Natural killer cell treated with Interleukin-12 subunit alpha and Interleukin-12 subunit beta and Interleukin-15 and Interleukin-18, amount 100 ng/mL, for 72 hours (primary cell): ENCODE data around the gene UQCR10. TPM values are rescaled to one million over a fixed set of nuclear protein-coding genes. Genes with fewer than 3 reads are reported as not detected.
A peak's percentile ranks its signal among the peaks of the same experiment; 100 is the strongest.
"Not testable (repeated sequence)": the region's sequence is repeated elsewhere in the genome, so short reads cannot be mapped to it uniquely, and the experiment has no call there.

Experiments used
- ATAC-seq, 2 donors: fragments of 150-1000 bp; cut with Tn5 transposase in 1 of 2; sonication (Bioruptor Pico), chemical (Tn5 transposase) in 1 of 2; 2 replicates each; pipeline ENCODE4 v1.10.0; 2021
- DNase-seq: peaks from one replicate; pipeline ENCODE4 v3.0.0; 2022; ENCODE audit warnings: low spot score
- H3K27ac Mint-ChIP-seq, 2 donors: 1 replicate in 1 of 2; 2 replicates in 1 of 2; pipeline ENCODE4 v1.8.0; 2022; ENCODE audit warnings: mixed read lengths in 2 of 2, mild to moderate bottlenecking in 1 of 2, moderate library complexity in 1 of 2
- H3K27me3 Mint-ChIP-seq, 2 donors: 1 replicate in 1 of 2; 2 replicates in 1 of 2; pipeline ENCODE4 v1.8.0; 2022; ENCODE audit warnings: mixed read lengths in 2 of 2
- H3K36me3 Mint-ChIP-seq: one replicate; pipeline ENCODE4 v1.8.0; 2022; ENCODE audit warnings: mixed read lengths
- H3K4me1 Mint-ChIP-seq, 2 donors: 1 replicate in 1 of 2; 2 replicates in 1 of 2; pipeline ENCODE4 v1.8.0; 2022; ENCODE audit warnings: low read depth in 2 of 2, mixed read lengths in 2 of 2, mild to moderate bottlenecking in 1 of 2
- H3K4me3 Mint-ChIP-seq: one replicate; pipeline ENCODE4 v1.8.0; 2022; ENCODE audit warnings: mixed read lengths
- H3K9me3 Mint-ChIP-seq: 2 replicates; pipeline ENCODE4 v1.8.0; 2022; ENCODE audit warnings: mixed read lengths
- total RNA-seq, 2 donors: library from RNA; stranded (reverse); gene quantifications; one replicate each; pipeline ENCODE4 v1.2.3, GENCODE V29; 2022

The UQCR10 gene
- total RNA-seq, 2 donors from 2014 or later = 59.1 to 86.2 TPM

GRCh38 chr22:29747832-29748231 is 19.3 kb upstream of the UQCR10 start:
- H3K36me3 Mint-ChIP-seq = peaks cover 4% of the 10 kb centered on the region
- ATAC-seq (no peak), DNase-seq (no peak)
- H3K9me3 Mint-ChIP-seq = no peaks in the 10 kb centered on the region
- H3K27ac Mint-ChIP-seq = no peak overlapping the region
- H3K4me1 Mint-ChIP-seq = peaks cover 24 to 30% of the 10 kb centered on the region in 2 donors
- H3K4me3 Mint-ChIP-seq = no peak overlapping the region
- H3K27me3 Mint-ChIP-seq = no peaks in the 10 kb centered on the region

- Mint-ChIP-seq H3K36me3 (peaks cover 4% of the 10 kb centered on the region), H3K4me1 (peaks cover 24 to 30% of the 10 kb centered on the region in 2 donors), H3K27ac (no peak overlapping the region), H3K9me3 (no peaks in the 10 kb centered on the region), H3K27me3 (no peaks in the 10 kb centered on the region), H3K4me3 (no peak overlapping the region)
- DNase-seq = no peak
- no peak for ATAC-seq
Observed at GRCh38 chr22:29748248-29748893, 18.8 kb upstream of the UQCR10 start.

- H3K36me3 Mint-ChIP-seq = peaks cover 4% of the 10 kb centered on the region
- H3K27ac Mint-ChIP-seq = peak overlapping the region; percentile 81 to 95
- H3K9me3 Mint-ChIP-seq = no peaks in the 10 kb centered on the region
- peaks cover 24 to 30% of the 10 kb centered on the region in 2 donors for H3K4me1 Mint-ChIP-seq
- H3K4me3 Mint-ChIP-seq = no peak overlapping the region
- no peaks in the 10 kb centered on the region for H3K27me3 Mint-ChIP-seq
- DNase-seq (no peak), ATAC-seq (no peak)
Observed at GRCh38 chr22:29750029-29750428, 17.1 kb upstream of the UQCR10 start.

- peak; percentile 76 for DNase-seq
- H3K4me3 Mint-ChIP-seq = no peak overlapping the region
- peak; percentile 88 to 89 for ATAC-seq
- no peaks in the 10 kb centered on the region for H3K9me3 Mint-ChIP-seq
- H3K27ac Mint-ChIP-seq = peak overlapping the region; percentile 81 to 95
- H3K36me3 Mint-ChIP-seq = no peaks in the 10 kb centered on the region
- peaks cover 24 to 30% of the 10 kb centered on the region in 2 donors for H3K4me1 Mint-ChIP-seq
- no peaks in the 10 kb centered on the region for H3K27me3 Mint-ChIP-seq
Observed at GRCh38 chr22:29750559-29751538, 16.3 kb upstream of the UQCR10 start.

- no peak for ATAC-seq
- no peak overlapping the region for H3K4me3 Mint-ChIP-seq
- peak overlapping the region; percentile 81 to 95 for H3K27ac Mint-ChIP-seq
- no peak for DNase-seq
- H3K9me3 Mint-ChIP-seq = no peaks in the 10 kb centered on the region
- H3K27me3 Mint-ChIP-seq = no peaks in the 10 kb centered on the region
- H3K36me3 Mint-ChIP-seq = no peaks in the 10 kb centered on the region
- H3K4me1 Mint-ChIP-seq = peaks cover 24 to 30% of the 10 kb centered on the region in 2 donors
Observed at GRCh38 chr22:29751669-29752068, 15.5 kb upstream of the UQCR10 start.

GRCh38 chr22:29753808-29754657 is 13.1 kb upstream of the UQCR10 start:
- Mint-ChIP-seq H3K27ac (peak overlapping the region in 1 of 2 donors; percentile 95), H3K4me1 (peaks cover 24 to 27% of the 10 kb centered on the region in 2 donors), H3K4me3 (no peak overlapping the region), H3K27me3 (no peaks in the 10 kb centered on the region), H3K9me3 (no peaks in the 10 kb centered on the region), H3K36me3 (no peaks in the 10 kb centered on the region)
- DNase-seq (no peak), ATAC-seq (no peak)

GRCh38 chr22:29754658-29755395 is 12.3 kb upstream of the UQCR10 start:
- DNase-seq, ATAC-seq, H3K36me3 Mint-ChIP-seq, H3K27ac Mint-ChIP-seq, H3K9me3 Mint-ChIP-seq, H3K27me3 Mint-ChIP-seq, H3K4me3 Mint-ChIP-seq: not testable (repeated sequence)
- peaks cover 23 to 24% of the 10 kb centered on the region in 2 donors for H3K4me1 Mint-ChIP-seq

GRCh38 chr22:29755889-29756288 is 11.3 kb upstream of the UQCR10 start:
- no peaks in the 10 kb centered on the region for H3K9me3 Mint-ChIP-seq
- H3K4me1 Mint-ChIP-seq = peaks cover 13 to 14% of the 10 kb centered on the region in 2 donors
- no peak overlapping the region for H3K4me3 Mint-ChIP-seq
- DNase-seq (no peak), ATAC-seq (no peak)
- H3K27ac Mint-ChIP-seq = no peak overlapping the region
- H3K27me3 Mint-ChIP-seq = no peaks in the 10 kb centered on the region
- H3K36me3 Mint-ChIP-seq = no peaks in the 10 kb centered on the region

GRCh38 chr22:29756341-29756740 is 10.8 kb upstream of the UQCR10 start:
- no peak for ATAC-seq
- no peaks in the 10 kb centered on the region for H3K27me3 Mint-ChIP-seq

GRCh38 chr22:29757096-29757495 is 10.1 kb upstream of the UQCR10 start:
- peaks cover 3% of the 10 kb centered on the region in 2 donors for H3K4me1 Mint-ChIP-seq
- no peak overlapping the region for H3K27ac Mint-ChIP-seq
- no peak overlapping the region for H3K4me3 Mint-ChIP-seq
- H3K36me3 Mint-ChIP-seq = no peaks in the 10 kb centered on the region
- ATAC-seq (no peak), DNase-seq (no peak)
- no peaks in the 10 kb centered on the region for H3K9me3 Mint-ChIP-seq
- H3K27me3 Mint-ChIP-seq = no peaks in the 10 kb centered on the region

More at GRCh38 chr22:29756341-29756740, 10.8 kb upstream of the UQCR10 start:
- Mint-ChIP-seq H3K9me3 (no peaks in the 10 kb centered on the region), H3K27ac (no peak overlapping the region), H3K4me3 (no peak overlapping the region), H3K4me1 (peaks cover 9% of the 10 kb centered on the region in 2 donors), H3K36me3 (no peaks in the 10 kb centered on the region)
- no peak for DNase-seq

- no peak for DNase-seq
- no peak overlapping the region for H3K27ac Mint-ChIP-seq
- no peak for ATAC-seq
- no peaks in the 10 kb centered on the region for H3K36me3 Mint-ChIP-seq
- no peaks in the 10 kb centered on the region for H3K27me3 Mint-ChIP-seq
- peaks cover 0 to 3% of the 10 kb centered on the region in 2 donors for H3K4me1 Mint-ChIP-seq
- H3K9me3 Mint-ChIP-seq = no peaks in the 10 kb centered on the region
- H3K4me3 Mint-ChIP-seq = no peak overlapping the region
Observed at GRCh38 chr22:29758068-29758622, 9.0 kb upstream of the UQCR10 start.

- Mint-ChIP-seq H3K9me3 (no peaks in the 10 kb centered on the region), H3K27me3 (no peaks in the 10 kb centered on the region), H3K27ac (no peak overlapping the region), H3K36me3 (no peaks in the 10 kb centered on the region), H3K4me3 (no peak overlapping the region), H3K4me1 (peaks cover 0 to 3% of the 10 kb centered on the region in 2 donors)
- ATAC-seq (no peak), DNase-seq (no peak)
Observed at GRCh38 chr22:29758959-29759358, 8.2 kb upstream of the UQCR10 start.

GRCh38 chr22:29762263-29762662 is 4.9 kb upstream of the UQCR10 start:
- ATAC-seq (no peak), DNase-seq (no peak)
- Mint-ChIP-seq H3K27me3 (no peaks in the 10 kb centered on the region), H3K9me3 (no peaks in the 10 kb centered on the region), H3K36me3 (no peaks in the 10 kb centered on the region), H3K4me3 (no peak overlapping the region), H3K27ac (no peak overlapping the region), H3K4me1 (peaks cover 13 to 18% of the 10 kb centered on the region in 2 donors)
